OCI-LY1 (cell line): ENCODE data around the gene TSEN2.

ENCODE experiments used
- H2AFZ ChIP-seq: fragments of 200-600 bp; sonication (generic), shearing (Covaris generic); 2 replicates; pipeline ENCODE4 v1.6.0; 2014; ENCODE audit warnings: antibody characterized with exemption, mild to moderate bottlenecking, low read length
- H3F3A ChIP-seq: fragments of 200-600 bp; sonication (generic), shearing (Covaris generic); 2 replicates; pipeline ENCODE4 v1.6.0; 2014; ENCODE audit warnings: mild to moderate bottlenecking, antibody characterized with exemption, low read length, moderate library complexity; ENCODE audit not compliant: insufficient read depth
- H3K27ac ChIP-seq: fragments of 200-600 bp; sonication (generic); 2 replicates; pipeline ENCODE4 v1.5.1; 2014; ENCODE audit warnings: low read length, mixed run types, mild to moderate bottlenecking, low read depth; ENCODE audit not compliant: poor library complexity, severe bottlenecking
- H3K27me3 ChIP-seq: fragments of 200-600 bp; sonication (generic); 2 replicates; pipeline ENCODE4 v1.6.0; 2014; ENCODE audit warnings: antibody characterized with exemption, mild to moderate bottlenecking, low read length, moderate library complexity; ENCODE audit not compliant: insufficient read depth
- H3K36me3 ChIP-seq: fragments of 200-600 bp; sonication (generic); 2 replicates; pipeline ENCODE4 v1.6.1; 2014; ENCODE audit warnings: mild to moderate bottlenecking, antibody characterized with exemption, low read length, moderate library complexity, mixed read lengths; ENCODE audit not compliant: insufficient read depth
- H3K4me1 ChIP-seq: fragments of 200-600 bp; sonication (generic); 2 replicates; pipeline ENCODE4 v1.5.1; 2014; ENCODE audit warnings: mild to moderate bottlenecking, low read length, moderate library complexity; ENCODE audit not compliant: insufficient read depth, severe bottlenecking
- H3K4me2 ChIP-seq: fragments of 200-600 bp; sonication (generic), shearing (Covaris generic); 2 replicates; pipeline ENCODE4 v1.6.1; 2014; ENCODE audit warnings: low read length
- H3K4me3 ChIP-seq: fragments of 200-600 bp; sonication (generic); 2 replicates; pipeline ENCODE4 v1.5.1; 2014; ENCODE audit warnings: low read length, low read depth, mild to moderate bottlenecking, mixed read lengths; ENCODE audit not compliant: poor library complexity, severe bottlenecking
- H3K79me2 ChIP-seq: fragments of 200-600 bp; shearing (Covaris generic); 2 replicates; pipeline ENCODE4 v1.6.1; 2016; ENCODE audit warnings: mixed run types, low read length, mixed read lengths; ENCODE audit not compliant: insufficient read depth
- H3K9ac ChIP-seq: fragments of 200-600 bp; sonication (generic), shearing (Covaris generic); 2 replicates; pipeline ENCODE4 v1.6.1; 2014; ENCODE audit warnings: mild to moderate bottlenecking, low read length, mixed read lengths
- H3K9me2 ChIP-seq: fragments of 200-600 bp; sonication (generic), shearing (Covaris generic); 2 replicates; pipeline ENCODE4 v1.6.1; 2014; ENCODE audit warnings: low read depth, mild to moderate bottlenecking, low read length, mixed read lengths
- H3K9me3 ChIP-seq: fragments of 200-600 bp; shearing (Covaris generic); 2 replicates; pipeline ENCODE4 v1.6.1; 2014; ENCODE audit warnings: low read length, mixed read lengths
- H4K20me1 ChIP-seq: fragments of 200-600 bp; sonication (generic), shearing (Covaris generic); 2 replicates; pipeline ENCODE4 v1.6.0; 2016; ENCODE audit warnings: mild to moderate bottlenecking, low read length; ENCODE audit not compliant: insufficient read depth
- CTCF ChIP-seq: fragments of 200-600 bp; sonication (generic), shearing (Covaris generic); IDR thresholded peaks from 2 replicates; pipeline ENCODE4 v1.5.1; 2017; ENCODE audit warnings: mild to moderate bottlenecking, antibody characterized with exemption, low read length, moderate library complexity, mixed read lengths
- EZH2 ChIP-seq: fragments of 200-600 bp; sonication (generic), shearing (Covaris generic); IDR thresholded peaks from 2 replicates; pipeline ENCODE4 v1.8.0; 2017; ENCODE audit warnings: borderline replicate concordance, mixed run types, mild to moderate bottlenecking, antibody characterized with exemption, low read length, moderate library complexity, mixed read lengths

TSEN2 gene

GRCh38 chr3:12527757-12528143, 43.5 kb downstream of the TSEN2 start:
- Histone ChIP-seq H3K9ac (no peak overlapping the region), H3K27ac (no peak overlapping the region), H3K79me2 (no peaks in the 10 kb centered on the region), H3F3A (no peaks in the 10 kb centered on the region), H3K27me3 (no peaks in the 10 kb centered on the region), H4K20me1 (no peaks in the 10 kb centered on the region), H3K9me2 (no peaks in the 10 kb centered on the region), H3K4me3 (no peak overlapping the region), H3K9me3 (no peaks in the 10 kb centered on the region), H2AFZ (no peak overlapping the region), H3K4me2 (no peak overlapping the region), H3K4me1 (no peaks in the 10 kb centered on the region), H3K36me3 (peaks cover 43% of the 10 kb centered on the region)
- TF ChIP-seq EZH2, result no peak
- no peak for TF ChIP-seq CTCF

- Histone ChIP-seq H3K9me2 (no peaks in the 10 kb centered on the region), H3F3A (no peaks in the 10 kb centered on the region; the same call in 1 of the 2 replicates), H3K4me2 (no peak overlapping the region), H3K4me1 (no peaks in the 10 kb centered on the region), H4K20me1 (no peaks in the 10 kb centered on the region), H2AFZ (no peak overlapping the region), H3K79me2 (no peaks in the 10 kb centered on the region), H3K4me3 (no peak overlapping the region), H3K36me3 (peaks cover 40% of the 10 kb centered on the region), H3K9ac (no peak overlapping the region), H3K27me3 (no peaks in the 10 kb centered on the region), H3K27ac (no peak overlapping the region), H3K9me3 (no peaks in the 10 kb centered on the region)
- no peak for TF ChIP-seq EZH2
- TF ChIP-seq CTCF, result no peak
Observed at GRCh38 chr3:12532182-12532581, 47.9 kb downstream of the TSEN2 start.

GRCh38 chr3:12536423-12536822, 52.1 kb downstream of the TSEN2 start:
- Histone ChIP-seq H2AFZ (no peak overlapping the region), H3K27me3 (no peaks in the 10 kb centered on the region), H3K4me3 (no peak overlapping the region), H3K79me2 (no peaks in the 10 kb centered on the region), H3F3A (no peaks in the 10 kb centered on the region; the same call in 1 of the 2 replicates), H3K36me3 (peaks cover 20% of the 10 kb centered on the region), H3K9me2 (no peaks in the 10 kb centered on the region), H4K20me1 (no peaks in the 10 kb centered on the region), H3K27ac (no peak overlapping the region), H3K9ac (no peak overlapping the region), H3K4me1 (no peaks in the 10 kb centered on the region), H3K4me2 (no peak overlapping the region), H3K9me3 (no peaks in the 10 kb centered on the region)
- TF ChIP-seq CTCF, result no peak
- no peak for TF ChIP-seq EZH2
